GM19099 (cell line): ENCODE data around the gene OBSCN.

Source experiments
- POLR2A ChIP-seq: IDR thresholded peaks from 3 replicates; pipeline ENCODE4 v1.6.1; 2011; ENCODE audit warnings: low read depth; ENCODE audit not compliant: insufficient read length; ENCODE audit errors: extremely low read depth

OBSCN gene

GRCh38 chr1:228338521-228339051, 130.7 kb downstream of the OBSCN start:
- no peak for TF ChIP-seq POLR2A

DNA sequence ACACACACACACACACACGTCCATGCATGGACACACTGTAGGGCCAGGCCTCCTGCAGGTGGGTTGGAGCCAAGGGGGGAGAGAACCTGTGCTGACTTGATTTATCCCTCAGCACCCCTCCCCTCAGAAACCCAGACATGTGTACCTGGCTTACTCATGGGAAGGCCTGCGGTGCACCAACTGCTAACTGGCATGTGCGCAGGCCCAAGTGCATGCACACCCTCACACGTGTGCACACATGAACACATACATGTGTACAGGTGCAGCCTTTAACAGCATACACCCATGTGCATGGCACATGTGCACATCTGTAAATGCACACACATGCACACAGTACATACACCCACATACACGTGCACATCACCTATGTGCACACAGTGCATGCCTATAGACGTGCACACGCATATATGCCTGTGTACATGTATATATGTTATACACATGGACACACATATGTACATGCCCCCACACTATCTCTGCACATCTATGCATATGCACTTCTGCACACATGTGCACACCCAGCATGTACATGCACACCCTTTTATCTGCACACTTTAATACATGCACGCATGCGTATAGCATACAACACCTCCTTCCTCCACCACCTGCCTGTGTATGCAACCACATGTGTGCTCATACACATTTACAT, 131.3 kb downstream of the OBSCN start:
- TF ChIP-seq POLR2A: no peak

GRCh38 chr1:228339766-228340685, 132.2 kb downstream of the OBSCN start:
- TF ChIP-seq POLR2A: no peak

GRCh38 chr1:228340686-228341449, 133.0 kb downstream of the OBSCN start:
- no peak for TF ChIP-seq POLR2A

DNA sequence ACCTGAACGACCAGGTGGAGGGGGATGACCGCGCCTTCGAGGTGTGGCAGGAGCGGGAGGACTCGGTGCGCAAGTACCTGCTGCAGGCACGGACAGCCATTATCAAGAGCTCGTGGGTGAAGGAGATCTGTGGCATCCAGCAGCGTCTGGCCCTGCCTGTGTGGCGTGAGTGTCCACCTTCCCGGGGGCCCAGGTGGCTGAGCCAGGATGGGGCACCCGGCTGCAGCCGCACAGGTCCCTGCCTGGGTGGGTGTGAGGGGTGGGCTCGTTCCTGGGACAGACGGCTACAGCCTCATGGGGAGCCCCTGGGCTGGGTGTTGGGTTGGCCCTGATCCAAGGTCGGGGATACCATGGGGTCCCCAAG, 133.6 kb downstream of the OBSCN start:
- TF ChIP-seq POLR2A: no peak

GRCh38 chr1:228341814-228342626, 134.2 kb downstream of the OBSCN start:
- no peak for TF ChIP-seq POLR2A

GRCh38 chr1:228342627-228343190, 134.9 kb downstream of the OBSCN start:
- no peak for TF ChIP-seq POLR2A

GRCh38 chr1:228343191-228343661, 135.4 kb downstream of the OBSCN start:
- no peak for TF ChIP-seq POLR2A

DNA sequence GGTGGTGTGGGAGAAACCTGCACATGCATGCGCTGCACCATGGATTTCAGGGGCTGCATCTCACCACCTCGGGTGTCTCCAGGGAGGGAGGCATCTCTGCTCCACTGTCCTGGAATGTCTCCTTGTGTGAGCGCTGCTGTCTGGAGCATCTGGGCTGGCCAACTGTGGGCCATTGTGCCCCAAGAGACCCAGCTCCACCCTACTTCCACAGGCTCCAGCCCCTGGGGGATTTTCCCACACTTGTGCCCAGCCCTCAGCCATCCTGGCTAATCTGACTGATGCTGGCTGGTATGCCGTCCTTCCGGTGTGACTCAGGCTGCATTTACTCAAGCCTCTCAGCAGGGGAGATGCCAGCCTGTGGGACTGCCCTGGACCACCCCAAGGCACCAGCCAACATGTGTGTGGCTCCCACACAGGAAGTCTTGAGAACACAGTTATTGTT, 136.8 kb downstream of the OBSCN start:
- TF ChIP-seq POLR2A: no peak

DNA sequence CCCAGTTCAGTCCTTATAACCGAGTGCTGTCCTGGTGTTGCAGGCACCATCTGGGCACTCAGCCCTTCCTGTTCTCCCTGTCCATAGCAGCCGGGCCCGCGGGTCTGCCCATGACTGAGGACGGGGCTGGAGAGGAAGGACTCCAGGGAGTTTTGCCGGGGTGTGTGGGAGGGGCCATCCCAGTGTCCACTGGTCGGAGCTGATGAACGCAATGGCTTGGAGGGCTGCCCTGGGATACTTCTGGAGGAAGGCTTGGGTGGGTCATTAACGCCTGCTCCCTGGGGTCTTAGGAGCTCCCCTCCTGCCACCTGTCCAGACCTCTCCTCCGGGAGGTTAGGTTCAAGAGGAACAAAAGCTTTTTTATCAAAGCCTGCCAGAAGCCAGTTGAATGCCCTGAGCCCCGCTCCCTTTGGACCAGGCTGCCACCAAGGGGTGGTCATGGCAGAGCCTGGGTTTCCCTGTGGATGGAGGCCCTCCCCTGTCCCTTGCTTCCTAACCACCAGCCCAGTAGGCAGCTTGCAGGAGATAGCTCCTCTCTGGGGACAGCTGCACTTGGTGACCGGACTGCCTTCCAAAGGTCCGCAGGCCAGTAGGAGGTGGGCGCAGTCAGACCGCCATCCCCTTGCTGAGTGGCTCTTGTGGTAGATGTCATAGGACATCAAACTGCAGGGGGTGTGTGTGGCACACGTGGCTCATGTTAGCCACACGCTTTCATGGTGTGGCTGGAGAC, 137.5 kb downstream of the OBSCN start:
- no peak for TF ChIP-seq POLR2A

- TF ChIP-seq POLR2A: no peak
Observed at GRCh38 chr1:228346731-228347130, 138.9 kb downstream of the OBSCN start.

GRCh38 chr1:228347181-228347580, 139.3 kb downstream of the OBSCN start:
- no peak for TF ChIP-seq POLR2A
